Measurements from ENCODE around the gene SATB1. TPM values are rescaled to one million over a fixed set of nuclear protein-coding genes. Genes with fewer than 3 reads are reported as not detected.
"Not testable (repeated sequence)": the region's sequence is repeated elsewhere in the genome, so short reads cannot be mapped to it uniquely, and the experiment has no call there.

Gene SATB1
- polyA plus RNA-seq, 1 donor, result 44.9 TPM

DNA sequence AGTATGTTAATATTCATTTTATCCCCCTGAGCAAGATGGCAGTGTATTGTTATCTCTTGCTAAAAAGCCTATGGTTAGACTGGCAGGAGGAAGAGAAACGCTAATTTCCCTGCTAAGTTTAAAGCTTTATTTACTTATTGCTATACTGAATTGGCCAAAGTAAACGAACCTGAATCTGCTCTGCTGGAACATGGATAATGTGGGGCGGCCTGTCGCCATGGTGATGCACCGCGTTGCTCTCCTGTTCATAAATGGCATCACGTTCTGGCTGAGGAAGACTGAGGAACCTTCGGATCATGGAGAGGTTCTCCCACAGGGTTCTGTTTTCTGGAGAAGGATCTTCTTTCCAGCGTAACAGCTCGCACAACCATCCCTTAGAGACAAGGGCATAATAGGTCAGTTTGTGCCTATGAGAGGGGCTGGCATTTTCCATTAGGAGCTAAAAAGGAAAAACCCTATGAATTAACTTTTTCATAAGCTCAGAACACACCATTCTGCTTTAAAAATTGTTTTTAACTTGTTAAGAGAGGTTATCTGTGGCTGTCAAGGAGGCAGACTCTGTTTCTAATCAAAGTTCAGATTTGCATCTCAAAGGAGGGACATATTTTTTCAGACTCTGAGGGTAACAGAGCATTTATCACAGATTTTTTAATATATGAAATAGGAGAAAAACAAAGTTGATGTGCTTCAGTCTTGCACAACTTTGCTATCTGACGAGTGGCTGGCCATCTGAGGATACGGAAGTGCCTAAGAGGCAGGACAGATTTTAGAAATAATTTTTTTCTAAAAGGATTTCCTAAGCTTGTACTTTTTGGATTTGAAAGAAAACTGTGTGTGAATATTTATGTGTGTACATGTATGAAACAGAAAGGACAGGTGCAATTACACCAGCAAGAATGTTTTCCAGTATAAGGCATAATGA is 73.1 kb downstream of the SATB1 start:
- DNase-seq (ENCODE audit: low read depth), result no peak

DNA sequence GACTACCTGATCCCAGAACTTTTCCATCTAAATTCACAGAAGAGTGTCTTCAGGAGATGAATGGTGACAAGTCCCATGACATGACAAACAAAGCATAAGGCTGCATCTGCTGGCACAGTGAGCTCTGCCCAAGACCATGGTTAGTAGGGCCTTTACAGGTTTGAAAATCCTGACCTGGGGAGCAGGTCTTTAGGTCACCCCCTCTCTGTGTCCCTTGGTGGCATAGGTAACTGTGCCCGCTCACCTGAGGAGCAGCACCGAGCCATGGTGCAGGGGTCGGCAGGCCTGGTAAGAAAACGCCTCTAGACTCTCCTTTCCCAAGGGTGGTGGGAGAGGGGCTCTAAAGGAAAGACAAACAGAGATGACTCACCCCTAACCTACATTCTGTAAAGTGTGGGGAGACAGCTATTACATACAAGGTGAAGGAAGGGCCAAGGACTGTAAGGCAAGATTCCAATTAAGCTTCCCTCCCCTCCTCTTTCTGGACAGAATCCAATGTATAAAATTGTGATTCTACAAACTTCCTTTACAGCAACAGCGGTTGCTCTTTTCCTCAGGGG is 74.0 kb downstream of the SATB1 start:
- no peak for DNase-seq (ENCODE audit: low read depth)

DNA sequence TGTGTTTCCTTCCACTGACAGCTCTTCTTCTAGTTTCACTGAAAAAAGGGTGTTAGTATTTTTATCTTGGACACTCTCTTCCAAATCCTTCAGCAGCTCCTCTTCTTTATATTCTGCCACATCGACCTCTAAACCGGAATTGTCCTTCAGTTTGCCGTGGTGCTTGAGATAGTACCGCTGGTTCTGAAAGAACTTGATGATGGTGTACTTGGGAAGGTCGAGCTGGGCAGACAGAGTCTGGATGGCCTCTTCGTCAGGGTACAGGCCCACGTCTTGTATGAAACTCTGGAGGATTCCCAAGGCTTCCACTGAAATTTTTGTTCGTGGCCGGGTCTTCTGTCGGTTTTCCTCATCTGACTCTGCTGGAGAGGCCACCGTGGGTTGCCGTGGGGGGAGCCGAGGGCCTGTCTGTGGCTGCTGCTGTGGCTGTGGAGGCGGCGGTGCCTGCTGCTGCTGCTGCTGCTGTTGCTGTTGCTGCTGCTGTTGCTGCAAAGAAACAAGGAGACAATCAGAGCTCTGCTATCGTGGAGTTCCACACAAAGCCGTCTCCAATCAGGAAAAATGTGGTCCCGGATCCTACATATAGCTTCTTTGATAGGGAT is 75.8 kb downstream of the SATB1 start:
- DNase-seq (ENCODE audit: low read depth), result no peak

DNA sequence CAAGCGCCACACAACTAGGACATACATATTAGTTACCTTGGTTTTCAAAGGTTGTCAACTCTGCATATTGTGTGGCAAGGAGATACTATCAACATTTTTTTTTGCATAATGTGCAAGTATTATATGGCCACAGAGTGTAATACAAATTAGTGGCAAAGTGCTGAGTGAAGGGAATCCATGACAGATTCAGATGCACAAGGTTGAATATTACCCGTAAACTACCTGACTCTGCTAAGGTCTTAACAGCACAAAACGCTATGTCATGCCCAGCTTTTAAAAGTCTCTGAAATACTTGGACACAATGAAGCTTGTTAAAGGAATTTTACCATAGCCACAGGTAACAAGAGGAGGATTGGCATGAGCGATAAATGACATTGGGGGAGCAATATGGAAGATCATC is 79.0 kb downstream of the SATB1 start:
- DNase-seq (ENCODE audit: low read depth), result no peak

DNA sequence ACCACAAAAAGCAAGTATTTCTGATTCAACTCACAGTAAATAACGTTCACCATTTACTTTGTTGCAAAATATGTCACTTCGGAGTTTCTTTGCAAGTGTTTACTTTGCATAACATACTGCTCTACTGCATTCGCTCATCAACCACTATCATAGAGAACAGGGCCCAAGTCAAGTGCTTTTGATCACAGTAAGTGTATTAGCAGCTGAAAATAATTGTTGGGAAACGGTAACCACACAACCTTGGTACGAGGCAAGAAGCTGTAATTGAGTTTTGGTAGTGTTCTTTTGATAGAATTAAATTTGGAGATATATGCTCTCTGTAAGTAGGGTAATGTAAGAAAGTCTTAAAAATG is 80.1 kb downstream of the SATB1 start:
- DNase-seq (ENCODE audit: low read depth), result no peak

DNA sequence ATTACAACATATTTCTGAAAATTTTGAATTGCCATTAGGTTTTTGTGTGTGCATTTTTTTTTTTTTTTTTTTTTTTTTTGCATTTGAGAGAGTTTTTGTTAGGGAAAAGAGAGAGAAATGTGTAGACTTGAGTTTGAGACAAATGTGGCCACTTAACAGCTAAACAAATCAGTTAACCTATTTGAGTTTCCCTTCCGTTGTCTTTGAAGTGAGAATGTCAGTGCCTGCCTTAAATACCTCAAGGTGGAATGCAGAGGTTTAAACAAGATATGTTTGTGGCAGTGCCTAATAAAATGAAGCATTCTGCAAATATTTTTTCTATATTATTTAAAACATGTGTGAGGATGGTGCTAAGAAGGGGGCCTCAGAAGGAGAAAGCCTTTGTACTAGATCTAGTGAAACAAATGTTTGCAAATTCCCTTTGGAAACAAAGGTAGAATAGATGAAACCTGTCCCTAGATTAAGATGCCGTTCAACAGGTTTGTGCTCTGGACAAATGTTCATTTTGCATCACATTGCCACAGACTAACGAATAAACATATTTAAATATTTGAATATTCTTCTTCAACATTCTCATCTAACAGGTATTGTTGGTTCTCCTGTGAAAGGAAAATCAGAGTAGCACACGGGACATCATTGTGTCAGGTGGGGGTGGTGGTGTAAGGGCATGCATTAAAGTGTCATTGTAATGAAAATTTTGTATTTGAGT is 80.7 kb downstream of the SATB1 start:
- no peak for DNase-seq (ENCODE audit: low read depth)

DNA sequence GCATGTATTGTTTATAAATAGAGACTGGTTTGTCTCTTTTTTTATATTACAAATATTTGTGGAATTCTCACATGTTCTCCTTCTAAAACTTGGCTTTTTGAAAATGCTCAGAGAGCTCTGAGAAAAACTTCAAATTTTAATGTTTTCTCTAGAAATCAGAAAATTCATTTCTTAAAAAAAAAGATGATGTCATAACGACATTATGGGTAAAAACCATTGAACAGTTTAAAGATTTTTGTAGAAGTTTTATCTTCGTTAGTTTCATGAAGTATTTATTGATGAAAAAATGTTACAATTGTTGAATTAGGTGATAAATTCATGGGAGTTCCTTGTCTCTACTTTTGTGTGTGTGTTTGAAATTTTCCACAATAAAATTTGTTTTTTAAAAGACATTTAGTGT is 81.3 kb downstream of the SATB1 start:
- no peak for DNase-seq (ENCODE audit: low read depth)

DNA sequence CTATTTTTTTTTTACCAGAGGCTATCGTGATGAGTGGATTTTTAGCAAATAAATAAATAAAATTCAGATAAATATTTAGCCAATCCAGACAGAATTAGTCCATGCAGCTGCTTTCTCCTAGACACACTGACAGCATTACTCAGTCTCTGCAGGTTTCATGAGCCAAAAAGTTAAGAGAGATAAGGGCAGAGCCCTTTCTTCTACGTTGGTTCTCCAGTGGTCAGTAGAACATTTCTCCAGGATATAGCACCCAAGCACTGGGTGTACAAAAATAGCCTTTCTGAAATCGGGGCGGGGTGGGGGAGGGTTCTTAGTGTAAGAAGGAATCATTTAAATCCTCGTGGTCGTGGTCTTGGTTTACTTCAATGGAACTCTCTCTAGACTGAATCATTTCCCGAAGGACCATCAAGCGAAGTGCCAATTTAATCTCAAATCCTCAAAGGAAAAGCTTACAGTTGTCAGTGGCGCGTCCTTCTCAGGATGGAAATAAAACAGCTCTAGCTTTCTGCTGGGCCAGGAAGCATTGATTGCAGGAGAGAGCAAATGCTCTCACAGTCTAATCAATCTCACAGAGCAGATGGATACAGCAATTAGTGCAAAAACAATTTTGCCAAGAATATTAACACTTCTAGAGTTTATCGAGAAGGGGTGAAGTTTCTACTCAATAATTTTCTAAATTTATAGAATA is 86.2 kb downstream of the SATB1 start:
- DNase-seq (ENCODE audit: low read depth), result no peak

DNA sequence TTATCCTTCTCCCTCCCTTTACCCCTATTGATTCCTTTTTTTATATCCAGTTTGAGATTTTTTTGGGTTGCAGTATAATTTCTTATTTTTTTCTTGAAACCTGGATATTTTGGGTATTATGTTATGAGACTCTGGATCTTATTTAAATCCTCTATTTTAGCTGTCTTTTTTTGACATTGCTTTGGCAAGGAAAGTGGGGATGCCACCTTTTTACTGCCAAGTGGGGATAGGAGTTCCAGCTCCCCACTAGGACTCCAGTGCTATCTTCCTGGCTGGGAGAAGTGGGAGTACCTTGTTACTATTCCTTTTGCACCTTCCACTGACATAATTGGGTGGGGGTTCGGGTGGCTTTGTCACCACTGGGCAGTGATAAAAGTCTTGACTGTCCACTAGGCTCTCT is 87.9 kb downstream of the SATB1 start:
- DNase-seq (ENCODE audit: low read depth), result no peak

DNA sequence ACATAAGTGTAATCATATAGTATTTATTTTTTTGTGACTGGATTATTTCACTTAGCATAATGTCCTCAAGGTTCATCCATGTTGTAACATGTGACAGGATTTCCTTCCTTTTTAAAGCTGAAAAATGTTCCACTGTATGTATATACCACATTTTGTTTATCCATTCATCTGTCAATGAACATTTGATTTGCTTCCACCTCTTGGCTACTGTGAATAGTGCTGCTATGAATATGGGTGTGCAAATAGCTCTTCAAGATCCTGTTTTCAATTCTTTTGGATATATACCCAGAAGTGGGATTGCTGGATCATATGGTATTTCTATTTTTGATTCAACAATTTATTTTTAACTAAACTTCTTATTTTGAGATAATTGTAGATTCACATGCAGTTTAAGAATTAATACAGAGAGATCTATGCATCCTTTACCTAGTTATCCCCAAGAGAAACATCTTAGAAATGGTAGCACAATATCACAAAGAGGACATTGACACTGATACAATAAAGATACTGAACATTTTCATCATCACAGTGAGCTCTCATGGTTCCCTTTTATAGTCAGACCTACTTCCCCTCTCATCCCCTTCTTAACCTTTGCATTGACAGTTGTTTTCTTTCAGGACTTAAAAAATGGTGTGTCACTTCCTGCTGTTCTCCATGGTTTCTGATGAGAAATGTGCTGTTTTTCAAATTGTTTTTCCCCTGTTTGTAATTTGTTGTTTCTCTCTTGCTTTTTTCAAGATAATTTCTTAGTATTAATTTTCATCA is 90.1 kb downstream of the SATB1 start:
- DNase-seq (ENCODE audit: low read depth), result no peak

DNA sequence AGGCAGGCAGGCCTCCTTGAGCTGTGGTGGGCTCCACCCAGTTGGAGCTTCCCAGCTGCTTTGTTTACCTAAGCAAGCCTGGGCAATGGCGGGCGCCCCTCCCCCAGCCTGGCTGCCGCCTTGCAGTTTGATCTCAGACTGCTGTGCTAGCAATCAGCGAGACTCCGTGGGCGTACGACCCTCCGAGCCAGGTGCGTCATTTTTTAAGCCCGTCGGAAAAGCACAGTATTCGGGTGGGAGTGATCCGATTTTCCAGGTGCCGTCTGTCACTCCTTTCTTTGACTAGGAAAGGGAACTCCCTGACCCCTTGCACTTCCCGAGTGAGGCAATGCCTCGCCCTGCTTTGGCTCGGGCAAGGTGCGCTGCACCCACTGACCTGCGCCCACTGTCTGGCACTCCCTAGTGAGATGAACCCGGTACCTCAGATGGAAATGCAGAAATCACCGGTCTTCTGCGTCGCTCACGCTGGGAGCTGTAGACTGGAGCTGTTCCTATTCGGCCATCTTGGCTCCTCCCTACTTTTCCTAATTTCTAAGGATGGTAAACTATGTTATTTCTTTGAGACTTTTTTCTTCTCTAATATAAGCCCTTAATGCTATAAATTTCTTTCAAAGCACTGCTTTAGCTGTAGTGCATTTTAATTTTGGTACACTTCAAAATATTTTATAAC is 94.2 kb downstream of the SATB1 start:
- DNase-seq (ENCODE audit: low read depth), result not testable (repeated sequence)

DNA sequence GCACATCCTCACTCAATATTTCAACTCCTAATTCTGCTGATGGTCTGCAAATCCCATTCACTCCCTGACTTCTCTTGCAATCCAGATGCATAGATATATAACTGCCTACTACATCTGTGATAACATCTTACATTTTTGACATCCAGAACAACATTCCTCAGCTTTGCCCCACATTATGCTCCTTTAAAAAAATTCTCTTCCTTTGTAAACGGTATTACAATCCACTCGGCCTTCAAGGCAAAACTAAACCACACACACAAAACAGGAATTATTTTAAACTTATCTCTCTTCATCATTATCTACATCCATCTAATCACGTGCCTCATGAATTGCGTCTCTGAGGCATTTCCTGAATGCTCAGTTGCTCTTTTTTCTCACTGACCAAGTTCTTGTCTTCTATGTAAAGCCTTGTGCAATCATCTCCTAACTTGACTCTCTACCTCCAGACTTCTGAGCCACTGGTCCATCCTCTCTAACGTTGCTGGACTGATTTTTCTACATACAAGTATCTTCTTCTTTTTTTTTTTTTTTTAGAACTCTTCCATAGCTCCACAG is 117.0 kb downstream of the SATB1 start:
- DNase-seq (ENCODE audit: low read depth), result no peak

DNA sequence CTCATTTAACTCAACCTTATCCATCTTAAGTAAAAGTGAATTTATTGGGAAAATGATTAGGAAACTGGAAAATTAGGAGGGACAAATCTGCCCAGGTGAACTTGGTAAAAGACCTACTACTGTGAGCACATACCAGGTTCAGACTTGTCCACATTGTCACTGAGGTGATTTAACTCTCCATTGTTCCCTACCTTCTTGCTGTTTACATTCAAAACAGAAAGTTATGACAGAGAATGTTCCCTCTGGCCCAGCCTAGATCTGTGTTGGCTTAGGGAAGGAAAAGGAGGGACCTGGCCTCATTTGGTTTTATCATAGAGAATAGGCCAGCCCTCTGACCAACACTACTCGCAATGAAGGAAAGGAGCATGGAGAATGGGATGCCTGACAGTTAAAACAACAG is 117.6 kb downstream of the SATB1 start:
- DNase-seq (ENCODE audit: low read depth), result no peak

DNA sequence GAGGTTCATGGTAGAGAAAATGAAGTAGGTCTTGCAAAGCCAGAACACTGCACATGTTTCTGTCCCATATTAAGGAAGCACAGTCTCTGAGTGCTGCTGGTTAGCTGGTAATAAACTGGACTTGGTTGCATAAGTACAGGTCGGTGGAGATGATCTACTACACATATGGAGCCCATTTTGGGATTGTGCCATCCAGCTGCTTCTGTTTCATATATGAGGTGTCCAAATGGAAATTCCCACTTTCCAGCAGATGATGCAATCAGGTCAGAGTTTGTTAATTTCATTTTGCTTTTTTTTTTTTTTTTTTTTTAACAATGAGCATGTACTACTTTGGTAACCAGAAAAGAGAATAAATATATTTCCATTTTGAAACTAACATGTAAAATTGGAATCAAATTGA is 122.6 kb downstream of the SATB1 start:
- no peak for DNase-seq (ENCODE audit: low read depth)

DNA sequence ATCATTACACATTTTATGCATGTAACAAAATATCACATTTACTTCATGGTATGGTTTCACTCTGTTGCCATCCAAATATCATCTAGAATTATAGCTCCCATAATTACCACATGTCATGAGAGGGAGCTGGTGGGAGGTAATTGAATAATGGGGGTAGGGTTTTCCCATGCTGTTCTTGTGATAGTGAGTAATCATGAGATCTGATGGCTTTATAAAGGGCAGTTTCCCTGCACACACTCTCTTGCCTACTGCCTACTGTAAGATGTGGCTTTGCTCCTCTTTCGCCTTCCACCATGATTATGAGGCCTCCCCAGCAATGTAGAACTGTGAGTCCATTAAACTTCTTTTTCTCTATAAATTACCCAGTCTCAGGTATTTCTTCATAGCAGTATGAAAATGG is 123.4 kb downstream of the SATB1 start:
- no peak for DNase-seq (ENCODE audit: low read depth)

DNA sequence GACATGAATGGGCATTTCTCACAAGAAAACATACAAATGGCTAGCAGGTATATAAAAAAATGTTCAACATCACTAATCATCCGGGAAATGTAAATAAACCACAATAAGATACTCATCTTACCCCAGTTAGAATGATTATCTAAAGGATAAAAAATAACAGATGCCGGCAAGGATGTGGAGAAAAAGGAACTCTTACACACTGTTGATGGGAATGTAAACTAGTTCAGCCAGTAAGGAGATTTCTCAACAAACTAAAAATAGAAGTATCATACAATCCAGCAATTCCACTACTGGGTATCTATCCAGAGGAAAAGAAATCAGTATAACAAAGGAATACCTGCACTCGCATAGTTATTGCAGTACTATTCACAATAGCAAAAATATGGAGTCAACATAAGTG is 124.2 kb downstream of the SATB1 start:
- no peak for DNase-seq (ENCODE audit: low read depth)

DNA sequence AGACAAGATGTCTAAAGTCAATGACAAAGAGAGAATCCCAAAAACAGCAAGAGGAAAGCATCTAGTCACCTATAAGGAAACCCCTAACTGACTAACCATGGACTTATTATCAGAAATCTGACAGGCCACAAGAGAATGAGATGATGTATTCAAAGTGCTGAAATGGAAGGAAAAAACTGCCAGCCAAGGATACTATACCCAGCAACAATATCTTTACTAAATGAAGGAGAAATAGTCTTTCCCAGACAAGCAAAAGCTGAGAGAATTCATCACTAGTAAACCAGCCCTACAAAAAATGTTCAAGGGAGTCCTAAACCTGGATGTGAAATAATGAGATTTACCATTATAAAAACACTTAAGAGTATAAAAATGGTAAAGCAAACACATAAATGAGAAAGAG is 128.0 kb downstream of the SATB1 start:
- DNase-seq (ENCODE audit: low read depth), result no peak

Data from forelimb muscle (tissue), 1 donor.